SU-DHL-6 (cell line): ENCODE data around the gene CKM.

Source experiments
- H2AFZ ChIP-seq: fragments of 200-600 bp; sonication (generic); 2 replicates; pipeline ENCODE4 v1.6.1; 2014; ENCODE audit warnings: low read depth, mild to moderate bottlenecking, moderate library complexity, mixed read lengths, antibody characterized with exemption, low read length; ENCODE audit not compliant: severe bottlenecking
- H3F3A ChIP-seq: fragments of 200-600 bp; shearing (Covaris generic); 2 replicates; pipeline ENCODE4 v1.6.0; 2016; ENCODE audit warnings: antibody characterized with exemption, mild to moderate bottlenecking; ENCODE audit not compliant: insufficient read depth
- H3K27ac ChIP-seq: fragments of 200-600 bp; sonication (generic); 2 replicates; pipeline ENCODE4 v1.5.1; 2016; ENCODE audit warnings: low read depth, mild to moderate bottlenecking, low read length, moderate library complexity, mixed read lengths
- H3K27me3 ChIP-seq: fragments of 200-600 bp; sonication (generic), shearing (Covaris generic); 2 replicates; pipeline ENCODE4 v1.6.0; 2014; ENCODE audit warnings: mild to moderate bottlenecking, low read length
- H3K36me3 ChIP-seq: fragments of 200-600 bp; sonication (generic); 2 replicates; pipeline ENCODE4 v1.6.1; 2014; ENCODE audit warnings: mild to moderate bottlenecking, low read length, mixed read lengths
- H3K4me2 ChIP-seq: fragments of 300-600, 200-600 bp; shearing (Covaris generic), sonication (generic); 2 replicates; pipeline ENCODE4 v1.6.0; 2014; ENCODE audit warnings: low read length, low read depth, mild to moderate bottlenecking; ENCODE audit not compliant: poor library complexity, severe bottlenecking
- H3K4me3 ChIP-seq: fragments of 200-600 bp; sonication (generic); 2 replicates; pipeline ENCODE4 v1.5.1; 2014; ENCODE audit warnings: antibody characterized with exemption, low read length, mild to moderate bottlenecking, mixed read lengths; ENCODE audit not compliant: insufficient read depth, poor library complexity, severe bottlenecking
- H3K79me2 ChIP-seq: fragments of 200-600 bp; sonication (generic); 2 replicates; pipeline ENCODE4 v1.6.1; 2014; ENCODE audit warnings: mild to moderate bottlenecking, low read length, moderate library complexity; ENCODE audit not compliant: insufficient read depth
- H3K9ac ChIP-seq: fragments of 200-600 bp; sonication (generic); 2 replicates; pipeline ENCODE4 v1.7.0; 2014; ENCODE audit warnings: mild to moderate bottlenecking, low read length
- H3K9me2 ChIP-seq: fragments of 200-600 bp; sonication (generic); replicated peaks from 2 replicates; pipeline ENCODE4 v1.6.1; 2014; ENCODE audit warnings: low read length; ENCODE audit not compliant: insufficient read depth
- H3K9me3 ChIP-seq: fragments of 200-600 bp; sonication (generic); 2 replicates; pipeline ENCODE4 v1.6.1; 2014; ENCODE audit warnings: low read length, mixed read lengths; ENCODE audit not compliant: insufficient read depth
- H4K20me1 ChIP-seq: fragments of 200-600 bp; sonication (generic); 2 replicates; pipeline ENCODE4 v1.6.1; 2014; ENCODE audit warnings: low read depth, mild to moderate bottlenecking, antibody characterized with exemption, low read length, moderate library complexity, mixed read lengths
- CTCF ChIP-seq: fragments of 200-600 bp; sonication (generic); IDR thresholded peaks from one replicate; pipeline ENCODE4 v1.5.1; 2017; ENCODE audit warnings: antibody characterized with exemption, mild to moderate bottlenecking, low read length, moderate library complexity; ENCODE audit not compliant: insufficient read depth, poor library complexity, severe bottlenecking
- EZH2phosphoT487 ChIP-seq: fragments of 200-600 bp; sonication (generic), shearing (Covaris generic); conservative IDR thresholded peaks from 2 replicates; pipeline ENCODE4 v1.6.1; 2018; ENCODE audit warnings: mild to moderate bottlenecking, antibody characterized with exemption, low read length, moderate library complexity, mixed read lengths

CKM gene

GRCh38 chr19:45307361-45307760, 15.3 kb downstream of the CKM start:
- Histone ChIP-seq H4K20me1 (no peaks in the 10 kb centered on the region), H3K9ac (no peak overlapping the region), H2AFZ (no peak overlapping the region), H3K27me3 (no peaks in the 10 kb centered on the region), H3K79me2 (no peaks in the 10 kb centered on the region), H3F3A (no peaks in the 10 kb centered on the region), H3K4me2 (no peak overlapping the region), H3K9me2 (no peaks in the 10 kb centered on the region), H3K27ac (no peak overlapping the region), H3K4me3 (no peak overlapping the region), H3K36me3 (no peaks in the 10 kb centered on the region), H3K9me3 (no peaks in the 10 kb centered on the region)
- TF ChIP-seq CTCF (no peak), EZH2phosphoT487 (no peak)

GRCh38 chr19:45306518-45307027, 16.1 kb downstream of the CKM start:
- H3K4me2 ChIP-seq, result no peak overlapping the region
- no peaks in the 10 kb centered on the region for H3K27me3 ChIP-seq
- H3K9me2 ChIP-seq, result no peaks in the 10 kb centered on the region
- H3K36me3 ChIP-seq, result no peaks in the 10 kb centered on the region
- H3K9me3 ChIP-seq, result no peaks in the 10 kb centered on the region
- no peaks in the 10 kb centered on the region for H3F3A ChIP-seq
- H3K79me2 ChIP-seq, result no peaks in the 10 kb centered on the region
- H3K9ac ChIP-seq, result no peak overlapping the region
- no peak overlapping the region for H3K4me3 ChIP-seq
- no peak overlapping the region for H3K27ac ChIP-seq
- no peak for TF ChIP-seq EZH2phosphoT487
- TF ChIP-seq CTCF, result no peak
- H4K20me1 ChIP-seq, result no peaks in the 10 kb centered on the region
- no peak overlapping the region for H2AFZ ChIP-seq

- no peaks in the 10 kb centered on the region for H4K20me1 ChIP-seq
- no peak overlapping the region for H3K27ac ChIP-seq
- no peak overlapping the region for H2AFZ ChIP-seq
- no peaks in the 10 kb centered on the region for H3K27me3 ChIP-seq
- no peak overlapping the region for H3K4me2 ChIP-seq
- H3K9me3 ChIP-seq, result no peaks in the 10 kb centered on the region
- H3F3A ChIP-seq, result no peaks in the 10 kb centered on the region
- no peak overlapping the region for H3K9ac ChIP-seq
- no peaks in the 10 kb centered on the region for H3K36me3 ChIP-seq
- TF ChIP-seq CTCF, result no peak
- TF ChIP-seq EZH2phosphoT487, result no peak
- no peaks in the 10 kb centered on the region for H3K9me2 ChIP-seq
- H3K4me3 ChIP-seq, result no peak overlapping the region
- H3K79me2 ChIP-seq, result no peaks in the 10 kb centered on the region
These were observed 16.6 kb downstream of the CKM start for GRCh38 chr19:45306040-45306439.

- H3K9ac ChIP-seq, result no peak overlapping the region
- no peaks in the 10 kb centered on the region for H4K20me1 ChIP-seq
- no peaks in the 10 kb centered on the region for H3K9me3 ChIP-seq
- H3K4me2 ChIP-seq, result no peak overlapping the region
- no peaks in the 10 kb centered on the region for H3K27me3 ChIP-seq
- H3K4me3 ChIP-seq, result no peak overlapping the region
- TF ChIP-seq CTCF (no peak), EZH2phosphoT487 (no peak)
- H3F3A ChIP-seq, result no peaks in the 10 kb centered on the region
- no peaks in the 10 kb centered on the region for H3K79me2 ChIP-seq
- no peak overlapping the region for H2AFZ ChIP-seq
- H3K36me3 ChIP-seq, result no peaks in the 10 kb centered on the region
- H3K27ac ChIP-seq, result no peak overlapping the region
- no peaks in the 10 kb centered on the region for H3K9me2 ChIP-seq
These were observed 17.3 kb downstream of the CKM start for GRCh38 chr19:45305421-45305820.
